DMS 273 (cell line): ENCODE data around the gene SRSF5.
"Not testable (repeated sequence)": the region's sequence is repeated elsewhere in the genome, so short reads cannot be mapped to it uniquely, and the experiment has no call there.

Experiments
- DNase-seq: peaks from one replicate; lab custom pipeline; 2025; ENCODE audit not compliant: unreplicated experiment; lab: John Stamatoyannopoulos, UW

The SRSF5 gene

DNA sequence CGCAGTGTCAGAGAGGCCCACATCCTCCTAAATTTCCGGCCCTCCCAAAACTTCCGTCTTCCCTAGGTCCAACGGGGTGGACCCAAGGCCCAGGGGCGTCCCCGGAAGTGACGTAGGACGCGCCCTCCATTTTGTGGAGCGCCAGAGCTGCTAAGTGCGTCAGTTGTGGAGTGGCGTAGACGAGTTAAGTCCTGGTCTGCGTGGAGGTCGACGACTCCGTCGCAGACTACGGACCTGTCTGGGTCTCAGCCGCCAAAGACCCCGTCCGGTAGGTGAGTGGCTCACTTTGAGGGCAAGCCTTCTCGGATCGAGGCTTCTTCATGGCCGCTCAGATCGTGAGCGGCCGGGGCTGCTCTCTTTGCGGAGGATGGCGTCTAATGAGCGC lies at the start of gene SRSF5:
Gene SRSF5, plus strand, starts transcription at position 159 of the 385 bp plus-strand sequence. CDS start 1,015 bp downstream, outside the sequence.
- peak; percentile 99 for DNase-seq

DNA sequence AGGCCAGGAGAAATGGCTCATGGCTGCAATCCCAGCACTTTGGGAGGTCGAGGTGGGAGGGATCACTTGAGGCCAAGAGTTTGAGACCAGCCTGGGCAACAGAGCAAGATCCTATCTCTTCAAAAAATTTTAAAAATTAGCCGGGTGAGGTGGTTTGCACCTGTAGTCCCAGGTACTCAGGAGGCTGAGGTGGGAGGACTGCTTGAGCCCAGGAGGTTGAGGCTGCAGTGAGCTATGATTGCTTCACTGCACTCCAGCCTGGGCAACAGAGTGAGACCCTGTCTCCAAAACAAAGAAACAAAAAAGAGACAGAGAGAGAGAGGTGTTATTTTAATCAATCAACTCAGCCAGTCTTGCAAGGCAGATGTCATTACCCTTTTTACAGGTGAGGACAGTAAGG lies 48.3 kb upstream of the SRSF5 start:
- not testable (repeated sequence) for DNase-seq

DNA sequence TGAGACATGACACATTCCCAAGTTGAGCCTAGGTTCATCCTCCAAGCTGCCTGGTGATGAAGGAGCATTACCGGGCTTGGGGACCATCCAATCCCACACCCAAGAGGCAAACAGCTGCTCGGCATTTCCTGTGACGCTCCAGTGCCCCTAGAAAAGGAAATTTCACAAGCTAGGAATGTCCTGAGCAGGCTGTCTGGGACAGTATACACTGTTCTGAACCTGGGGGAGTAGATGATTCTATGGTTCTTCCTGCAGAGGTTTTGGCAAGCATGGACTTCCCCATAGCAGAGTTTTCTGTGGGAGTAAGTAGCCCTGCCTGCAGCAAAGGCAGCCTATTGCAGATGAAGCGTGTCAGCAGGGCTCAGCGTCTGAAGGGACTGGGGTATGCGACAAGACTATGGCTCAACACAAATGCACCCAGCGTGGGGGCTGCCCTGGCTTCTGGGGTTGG lies 47.4 kb upstream of the SRSF5 start:
- peak; percentile 42 for DNase-seq

DNA sequence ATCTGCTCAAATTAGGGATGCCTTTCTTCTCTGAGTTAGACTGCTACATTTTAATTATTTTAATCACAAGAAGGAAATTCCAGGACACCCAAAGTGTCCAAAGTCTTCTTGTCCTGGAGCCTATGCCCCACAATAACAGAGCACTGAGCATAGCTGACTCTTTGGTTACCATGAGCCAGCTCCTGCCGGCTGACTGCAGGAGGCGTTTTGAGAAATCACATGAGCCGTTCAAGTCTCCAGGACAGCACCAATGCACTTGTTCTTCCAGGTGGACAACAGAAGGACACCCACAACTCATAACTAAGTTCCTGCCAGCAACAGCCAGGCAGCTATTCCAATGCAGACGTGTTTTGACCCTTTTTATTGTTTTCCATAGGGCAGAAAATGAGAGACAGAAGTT lies 46.0 kb upstream of the SRSF5 start:
- DNase-seq = no peak

DNA sequence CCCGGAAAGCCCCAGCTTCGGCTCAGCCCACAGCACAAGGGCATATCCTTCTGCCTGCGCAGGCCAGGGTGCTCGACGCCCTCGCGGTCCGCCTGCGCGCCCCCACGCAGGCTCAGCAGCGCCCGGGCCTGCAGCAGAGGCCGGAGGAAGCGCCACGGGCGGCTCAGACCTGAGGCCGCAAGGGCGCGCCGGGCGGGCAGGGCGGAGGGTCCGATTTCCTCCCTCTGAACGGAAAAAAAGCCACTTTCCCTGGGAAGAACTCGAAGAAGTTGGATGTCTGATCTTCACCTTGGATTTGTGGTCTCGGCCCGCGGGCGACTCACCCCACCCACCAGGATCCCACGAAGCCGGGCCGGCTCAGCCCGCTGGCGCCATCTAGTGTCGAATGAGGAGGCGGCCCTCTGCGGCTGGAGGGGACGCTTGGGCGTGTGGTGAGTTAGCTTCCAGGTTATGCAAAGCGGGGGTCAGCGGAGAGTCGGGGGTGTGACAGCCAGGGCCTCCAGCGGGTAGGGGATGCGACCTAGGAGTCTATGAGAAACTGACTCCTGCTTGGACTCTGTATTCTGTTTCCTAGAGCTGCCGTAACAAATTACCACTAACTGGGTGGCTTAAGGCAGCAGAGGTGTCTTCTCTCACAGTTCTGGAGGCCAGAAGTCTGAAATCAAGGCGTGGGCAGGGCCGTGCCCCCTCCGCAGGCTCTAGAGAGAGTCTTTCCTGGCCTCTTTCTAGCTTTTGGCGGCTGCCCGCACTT lies 40.0 kb upstream of the SRSF5 start:
- DNase-seq = peak; percentile 90

DNA sequence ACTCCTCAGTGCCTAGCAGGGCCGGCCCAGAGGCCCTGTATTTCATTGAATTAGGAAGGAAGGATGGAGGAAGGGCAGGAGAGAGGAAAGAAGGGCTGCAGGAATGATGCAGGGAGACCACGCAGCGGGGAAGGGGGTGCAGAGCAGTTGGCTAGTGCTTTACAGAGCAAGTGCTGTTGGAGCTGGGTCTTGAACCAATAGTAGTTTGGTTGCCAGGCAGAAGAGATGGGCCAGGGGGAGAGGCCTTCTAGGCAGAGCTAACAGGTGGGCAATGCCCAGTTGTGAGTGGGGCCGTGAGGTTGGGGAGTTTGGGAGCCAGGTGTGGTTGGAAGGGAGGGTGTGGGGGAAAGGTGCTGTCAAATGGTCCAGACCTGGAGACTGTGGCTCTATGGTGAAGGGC lies 39.1 kb upstream of the SRSF5 start:
- peak; percentile 21 for DNase-seq

DNA sequence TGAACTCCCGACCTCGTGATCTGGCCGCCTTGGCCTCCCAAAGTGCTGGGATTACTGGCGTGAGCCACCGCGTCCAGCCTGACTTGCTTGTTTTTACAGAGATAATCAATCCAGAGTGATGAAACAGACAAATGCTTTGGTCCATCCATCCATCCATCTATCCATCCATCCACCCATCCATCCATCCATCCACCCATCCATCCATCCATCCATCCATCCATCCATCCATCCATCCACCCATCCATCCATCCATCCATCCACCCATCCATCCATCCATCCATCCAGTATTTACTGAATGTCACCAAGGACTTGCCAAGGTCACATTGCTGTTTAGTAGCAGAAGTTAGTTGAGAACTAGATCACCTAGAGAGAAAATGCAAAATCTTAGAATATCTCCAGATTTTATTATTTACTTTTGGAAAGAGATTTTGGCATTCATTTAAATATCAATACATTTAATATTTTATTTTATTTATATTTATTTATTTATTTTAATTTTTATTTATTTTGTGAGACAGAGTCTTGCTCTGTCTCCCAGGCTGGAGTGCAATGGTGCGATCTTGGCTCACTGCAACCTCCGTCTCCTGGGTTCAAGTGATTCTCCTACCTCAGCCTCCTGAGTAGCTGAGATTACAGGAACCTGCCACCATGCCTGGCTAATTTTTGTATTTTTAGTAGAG lies 34.9 kb upstream of the SRSF5 start:
- not testable (repeated sequence) for DNase-seq

DNA sequence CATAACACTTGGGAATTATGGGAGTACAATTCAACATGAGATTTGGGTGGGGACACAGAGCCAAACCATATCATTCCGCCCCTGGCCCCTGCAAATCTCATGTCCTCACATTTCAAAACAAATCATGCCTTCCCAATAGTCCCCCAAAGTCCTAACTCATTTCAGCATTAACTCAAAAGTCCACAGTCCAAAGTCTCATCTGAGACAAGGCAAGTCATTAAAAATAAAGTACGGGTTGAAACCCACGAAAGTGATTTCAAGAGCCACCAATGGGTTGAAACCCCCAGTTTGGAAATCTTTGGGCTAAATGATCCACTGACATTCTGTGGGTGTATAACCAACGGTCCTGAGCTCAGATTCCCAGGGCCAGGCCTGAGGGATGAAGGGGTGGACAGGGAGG lies 30.5 kb upstream of the SRSF5 start:
- DNase-seq = not testable (repeated sequence)

DNA sequence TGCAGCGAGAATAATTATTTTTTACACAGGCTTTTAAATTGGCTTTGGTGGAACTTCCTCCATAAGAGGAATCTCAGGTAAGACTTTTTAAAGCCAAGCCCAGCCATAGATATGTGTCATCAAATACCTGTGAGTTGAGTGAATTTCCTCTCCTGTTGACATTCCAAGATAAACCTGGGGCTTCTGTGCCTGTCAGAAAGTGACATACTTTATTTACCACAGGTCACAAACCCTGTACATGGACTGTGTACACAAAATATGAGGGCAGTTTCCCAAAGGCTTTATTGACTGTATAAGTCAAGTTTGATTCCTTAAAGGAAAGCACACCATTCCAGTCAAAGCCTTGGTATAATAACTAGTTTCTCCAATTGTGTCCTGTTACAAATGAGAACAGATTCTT lies 25.9 kb upstream of the SRSF5 start:
- DNase-seq = no peak

DNA sequence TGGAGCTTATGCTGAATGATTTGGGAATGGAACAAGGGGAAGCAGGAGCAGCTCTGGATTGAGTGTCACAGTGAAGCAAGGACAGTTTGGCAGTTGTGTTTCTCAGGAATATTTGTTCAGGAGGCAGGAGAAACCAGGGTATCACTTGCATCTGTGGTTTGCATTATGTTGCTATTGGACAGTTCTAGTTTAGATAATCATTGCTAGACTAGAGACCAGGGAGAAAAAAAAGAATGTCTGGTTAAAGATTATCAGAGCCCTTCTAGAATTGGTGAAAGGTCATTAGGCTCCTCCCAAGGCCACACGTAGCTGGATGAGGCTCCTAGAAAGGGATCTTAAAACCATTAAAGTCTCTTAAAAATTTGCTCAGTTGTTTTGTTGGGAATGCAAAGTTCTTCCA lies 17.0 kb upstream of the SRSF5 start:
- no peak for DNase-seq

DNA sequence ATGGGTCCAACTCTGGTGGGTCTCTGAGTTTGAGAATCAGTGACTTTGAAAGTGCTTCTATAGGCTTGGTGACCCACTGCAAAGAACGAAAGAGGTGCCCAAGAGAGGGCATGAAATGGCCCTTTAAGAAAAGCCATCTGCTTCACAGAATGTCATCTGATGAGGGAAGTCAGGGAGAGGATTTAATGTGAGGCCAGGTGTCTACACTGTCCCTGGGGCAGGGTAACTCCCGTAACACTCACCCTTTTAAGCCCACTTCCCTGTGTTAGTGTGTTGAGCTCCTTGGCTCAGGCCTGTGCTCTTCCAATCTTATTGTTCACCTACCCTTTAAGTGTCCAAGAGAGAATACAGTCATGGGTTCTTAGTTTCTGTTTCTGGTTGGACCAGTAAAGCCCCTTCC lies 16.4 kb upstream of the SRSF5 start:
- DNase-seq = no peak

DNA sequence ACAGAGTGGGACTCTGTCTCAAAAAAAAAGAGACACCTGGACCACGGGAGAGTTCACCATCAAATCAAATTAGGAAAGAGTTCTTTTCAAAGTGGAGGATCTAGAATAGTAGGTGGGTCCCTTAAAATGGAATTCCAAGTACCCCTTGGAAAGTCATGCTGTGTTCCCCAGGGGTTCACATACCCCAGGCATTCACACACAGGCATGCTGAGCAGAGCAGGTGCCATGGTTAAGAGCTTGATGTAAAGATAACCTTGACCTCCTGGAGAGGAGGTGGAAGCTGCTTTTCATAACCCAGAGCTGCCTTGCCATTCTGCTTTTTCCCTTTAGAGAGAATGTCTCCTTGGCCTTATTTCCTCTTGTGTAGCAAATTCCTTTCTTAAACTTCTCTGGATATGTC lies 14.2 kb upstream of the SRSF5 start:
- DNase-seq = no peak

DNA sequence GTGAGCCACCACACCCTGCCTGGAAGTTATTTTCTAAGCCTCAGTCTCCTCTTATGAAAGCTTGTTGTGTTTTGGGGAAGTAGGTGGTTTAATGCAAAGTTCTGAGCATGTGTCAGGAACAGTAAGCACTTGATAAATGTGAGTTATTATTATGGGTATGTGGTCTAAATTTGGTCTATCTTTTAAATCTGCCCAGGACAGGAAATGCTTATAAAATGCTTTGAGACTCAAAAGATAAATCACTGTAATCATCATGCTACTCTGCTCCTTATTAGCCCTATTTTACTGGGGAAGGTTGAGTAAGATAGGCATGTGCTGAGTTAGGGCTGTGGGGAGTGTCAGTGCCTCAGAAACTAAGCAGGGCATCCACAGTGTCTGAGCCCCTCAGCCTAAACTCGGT lies 13.1 kb upstream of the SRSF5 start:
- no peak for DNase-seq

DNA sequence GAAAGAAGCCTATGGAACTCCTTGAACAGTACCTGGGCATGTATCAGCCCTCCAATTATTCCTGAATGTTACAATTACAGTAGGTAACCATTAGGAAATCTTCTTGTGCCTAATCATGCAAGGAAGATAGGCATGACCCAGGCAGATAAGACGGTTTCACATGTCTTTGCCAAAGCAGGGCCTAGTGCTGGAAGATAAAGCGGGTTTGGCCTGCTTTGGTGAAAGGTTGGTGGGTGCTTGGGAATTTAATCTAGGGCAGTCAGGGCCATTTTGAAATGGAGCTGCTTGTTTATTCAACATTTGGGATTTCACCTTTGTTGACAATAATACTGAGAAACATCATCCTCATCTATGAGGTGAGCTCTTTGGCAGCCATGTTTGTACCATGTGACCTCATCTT lies 12.5 kb upstream of the SRSF5 start:
- no peak for DNase-seq

DNA sequence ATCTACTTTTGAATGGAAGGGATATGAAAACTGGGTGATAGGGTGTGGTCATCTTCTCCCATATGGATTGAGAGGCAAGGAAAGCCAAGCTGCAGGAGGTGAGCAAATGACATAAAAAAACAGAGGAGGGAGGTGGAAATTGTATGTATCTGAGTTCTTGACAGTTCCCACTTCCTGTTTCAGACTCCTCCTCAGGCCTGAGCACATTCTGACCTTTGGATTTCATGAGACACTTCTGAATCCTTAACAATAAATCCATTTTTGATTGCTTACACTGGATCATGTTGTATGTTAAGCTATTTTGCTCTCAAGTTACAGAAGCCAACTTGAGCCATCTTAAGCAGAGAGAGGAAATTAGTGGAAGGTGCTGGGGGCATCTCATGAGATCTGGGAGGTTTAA lies 11.6 kb upstream of the SRSF5 start:
- no peak for DNase-seq

DNA sequence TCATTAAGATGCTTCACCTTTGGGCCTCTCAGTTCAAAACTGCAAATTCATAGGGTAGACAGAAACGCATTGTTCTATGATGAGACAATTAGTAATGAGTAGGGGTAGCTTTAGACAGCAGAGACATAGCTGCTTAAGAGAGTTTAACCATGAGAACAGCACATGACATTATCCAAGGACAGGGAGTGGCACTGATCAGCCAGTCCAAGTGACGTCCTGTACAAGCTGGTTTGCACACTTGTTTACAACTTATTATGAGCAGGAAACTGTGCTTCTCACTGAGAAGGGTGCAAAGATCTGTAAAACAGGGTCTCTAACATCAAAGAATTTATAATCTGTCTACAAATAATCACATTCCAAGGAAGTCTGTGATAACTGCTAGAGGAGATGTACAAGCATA lies 11.2 kb upstream of the SRSF5 start:
- DNase-seq = no peak

DNA sequence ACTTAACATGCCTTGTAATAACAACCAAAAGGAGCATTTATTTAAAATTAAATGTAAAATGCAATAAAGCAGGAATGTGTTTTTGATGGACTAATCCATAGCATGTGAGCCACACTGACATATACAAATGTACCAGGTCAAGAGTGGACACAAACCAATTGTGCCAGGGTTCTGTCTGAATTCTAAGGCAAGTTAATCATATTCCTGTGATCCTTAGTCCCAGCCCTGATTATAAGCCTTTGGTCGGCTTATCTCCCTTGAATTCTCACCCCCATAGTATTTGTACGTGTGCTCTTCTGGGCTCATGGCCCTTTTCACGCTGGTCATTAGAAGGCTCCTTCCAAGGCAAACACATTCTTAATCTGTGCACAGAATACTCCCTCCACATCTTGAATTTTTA lies 10.6 kb upstream of the SRSF5 start:
- DNase-seq = no peak

DNA sequence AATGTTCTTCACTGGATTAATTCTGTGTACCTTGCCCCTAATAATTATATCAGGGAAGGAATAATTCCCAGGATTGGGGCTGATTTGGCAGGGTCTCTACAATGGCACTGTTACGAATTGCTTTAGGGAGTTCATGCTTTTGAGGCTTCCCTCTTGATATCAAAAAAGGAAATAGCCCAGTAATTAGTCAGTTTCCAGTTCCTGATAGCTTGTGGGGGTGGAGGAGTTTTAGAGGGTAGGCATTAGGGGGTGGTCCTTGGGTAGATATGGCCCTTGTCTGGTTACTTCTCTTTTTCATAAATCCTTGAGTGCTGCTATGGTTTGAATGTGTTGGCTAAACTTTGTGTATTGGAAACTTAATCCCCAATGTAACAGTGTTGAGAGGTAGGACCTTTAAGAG lies 6.1 kb upstream of the SRSF5 start:
- no peak for DNase-seq

DNA sequence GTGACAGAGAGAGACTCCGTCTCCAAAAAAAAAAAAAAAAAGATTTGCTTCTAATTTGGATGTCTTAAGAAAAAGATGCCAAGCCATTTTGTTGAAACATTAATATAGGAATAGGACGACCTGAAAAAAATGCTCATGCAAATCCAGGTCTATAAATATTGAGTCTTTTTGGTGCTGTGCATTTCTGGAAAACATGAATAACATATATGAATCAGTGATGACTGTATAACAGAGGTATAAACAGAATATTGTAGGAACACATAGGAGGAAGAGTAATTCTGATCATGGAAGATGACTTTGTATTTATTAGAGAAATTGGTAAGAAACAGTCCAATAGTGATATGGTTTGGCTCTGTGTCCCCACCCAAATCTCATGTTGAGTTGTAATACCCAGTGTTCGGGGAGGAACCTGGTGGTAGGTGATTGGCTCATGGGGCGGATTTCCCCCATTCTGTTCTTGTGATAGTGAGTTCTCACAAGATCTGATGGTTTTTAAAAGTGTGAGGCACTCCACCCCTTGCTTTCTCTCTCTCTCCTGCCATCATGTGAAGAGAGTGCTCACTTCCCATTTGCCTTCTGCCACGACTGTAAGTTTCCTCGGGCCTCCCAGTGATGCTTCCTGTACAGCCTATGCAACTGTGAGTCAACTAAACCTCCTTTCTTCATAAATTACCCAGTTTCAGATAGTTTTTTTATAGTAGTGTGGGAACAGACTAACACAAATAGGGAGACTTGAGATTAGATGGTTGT lies 3.0 kb upstream of the SRSF5 start:
- DNase-seq = no peak

DNA sequence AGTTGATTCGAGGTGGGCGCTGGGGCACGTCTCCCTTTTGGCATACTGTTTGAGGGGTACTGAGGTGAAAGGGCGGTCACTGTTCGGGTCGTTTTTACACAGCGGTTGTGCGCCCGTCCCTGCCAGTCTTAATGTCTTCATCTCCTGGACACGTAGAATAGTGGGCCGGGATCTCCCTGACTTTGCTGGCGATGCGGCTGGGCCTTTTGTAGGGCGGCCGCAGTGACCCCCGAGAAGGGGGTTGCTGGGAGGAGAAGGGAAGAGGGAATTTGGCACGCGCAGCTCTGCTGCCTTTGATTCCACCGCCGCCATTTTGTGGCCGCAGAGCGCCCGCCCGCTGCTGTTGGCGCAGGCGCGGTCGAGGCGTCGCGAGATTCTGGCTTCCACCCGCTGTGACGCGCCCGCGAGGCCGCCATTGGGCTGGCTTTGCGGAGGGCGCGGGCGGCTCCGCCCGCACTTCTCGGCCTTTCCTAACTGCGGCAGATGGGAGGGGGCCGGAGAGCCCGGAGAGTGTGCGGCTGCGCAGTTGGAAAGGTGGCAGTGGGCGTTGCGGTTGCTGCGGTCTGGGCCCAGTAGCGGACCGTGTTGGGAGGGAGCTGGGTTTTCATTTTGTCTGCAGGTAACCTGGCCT lies 542 bp downstream of the SRSF5 start:
- DNase-seq = peak; percentile 98

DNA sequence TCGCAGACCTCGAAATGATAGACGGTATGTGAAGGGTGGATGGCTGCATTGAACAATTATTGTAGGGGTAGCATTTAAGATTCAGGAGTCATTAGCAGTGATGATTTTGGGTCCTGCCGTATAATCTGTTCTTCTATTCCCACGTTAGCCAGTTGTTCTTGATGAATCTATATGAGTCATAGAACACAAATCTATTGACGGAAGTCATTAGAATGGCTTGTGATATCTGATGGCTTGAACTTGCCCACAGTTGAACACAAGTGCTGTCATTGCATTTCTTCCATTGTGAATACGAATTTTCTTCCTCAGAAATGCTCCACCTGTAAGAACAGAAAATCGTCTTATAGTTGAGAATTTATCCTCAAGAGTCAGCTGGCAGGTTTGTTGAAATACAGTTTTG lies 1.9 kb downstream of the SRSF5 start:
- no peak for DNase-seq

DNA sequence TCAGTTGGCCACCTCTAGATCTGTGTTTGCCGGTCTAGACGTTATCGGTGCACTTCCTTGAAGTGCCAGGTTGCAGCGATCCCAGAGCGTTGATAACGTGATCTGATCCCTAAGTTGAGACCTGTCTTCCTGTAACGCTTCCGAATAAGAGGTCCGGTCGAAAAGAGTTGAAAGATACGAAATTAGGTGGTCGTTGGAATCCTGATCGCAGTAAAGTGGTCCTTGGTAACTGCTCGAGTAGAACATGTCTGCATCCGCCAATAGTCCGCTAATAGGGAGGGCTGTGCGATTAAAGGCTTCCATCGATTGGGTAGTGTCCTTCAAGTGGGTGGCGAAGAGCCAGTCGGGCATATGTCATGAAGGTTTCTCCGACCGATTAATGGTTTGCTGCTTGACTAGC lies 2.7 kb downstream of the SRSF5 start:
- no peak for DNase-seq
